Mucosa of rectum (tissue), 2 donors: ENCODE results near the gene CORO7.

Experiments
- H3K27ac ChIP-seq, 2 donors: one replicate each; pipeline ENCODE4 v1.7.0; 2013; ENCODE audit warnings: inconsistent platforms in 2 of 2, low read depth in 2 of 2, low read length in 2 of 2
- H3K27me3 ChIP-seq, 2 donors: one replicate each; pipeline ENCODE4 v1.7.0; 2013; ENCODE audit warnings: low read length in 2 of 2; ENCODE audit not compliant: control insufficient read depth in 2 of 2, insufficient read depth in 2 of 2
- H3K36me3 ChIP-seq, 2 donors: one replicate each; pipeline ENCODE4 v1.7.0; 2013; ENCODE audit warnings: low read length in 2 of 2; ENCODE audit not compliant: control insufficient read depth in 2 of 2, insufficient read depth in 2 of 2
- H3K4me1 ChIP-seq, 2 donors: one replicate each; pipeline ENCODE4 v1.7.0; 2013; ENCODE audit warnings: low read length in 2 of 2, mild to moderate bottlenecking in 1 of 2; ENCODE audit not compliant: control insufficient read depth in 2 of 2, insufficient read depth in 2 of 2
- H3K4me3 ChIP-seq, 2 donors: one replicate each; pipeline ENCODE4 v1.7.0; 2013; ENCODE audit warnings: low read length in 2 of 2
- H3K9ac ChIP-seq, 2 donors: one replicate each; pipeline ENCODE4 v1.7.0; 2013; ENCODE audit warnings: low read length in 2 of 2, low read depth in 1 of 2, mild to moderate bottlenecking in 1 of 2
- H3K9me3 ChIP-seq, 2 donors: one replicate each; pipeline ENCODE4 v1.7.0; 2013; ENCODE audit warnings: low read length in 2 of 2; ENCODE audit not compliant: control insufficient read depth in 2 of 2
- donor health status: healthy.
- donor health status: Normal muscosa, but diverticular disease.

The CORO7 gene

GRCh38 chr16:4362476-4363135, 53.8 kb downstream of the CORO7 start:
- H3K27me3 ChIP-seq, result no peaks in the 10 kb centered on the region
- H3K9ac ChIP-seq, result no peak overlapping the region
- no peak overlapping the region for H3K4me3 ChIP-seq
- H3K9me3 ChIP-seq, result no peaks in the 10 kb centered on the region
- peaks cover 42 to 51% of the 10 kb centered on the region in 2 donors for H3K36me3 ChIP-seq
- H3K27ac ChIP-seq, result no peak overlapping the region
- no peaks in the 10 kb centered on the region for H3K4me1 ChIP-seq

- H3K27me3 ChIP-seq, result no peaks in the 10 kb centered on the region
- H3K36me3 ChIP-seq, result peaks cover 36 to 47% of the 10 kb centered on the region in 2 donors
- H3K9me3 ChIP-seq, result no peaks in the 10 kb centered on the region
- H3K9ac ChIP-seq, result no peak overlapping the region
- no peak overlapping the region for H3K4me3 ChIP-seq
- H3K27ac ChIP-seq, result no peak overlapping the region
- H3K4me1 ChIP-seq, result no peaks in the 10 kb centered on the region
Measured at GRCh38 chr16:4361944-4362311, 54.5 kb downstream of the CORO7 start.

DNA sequence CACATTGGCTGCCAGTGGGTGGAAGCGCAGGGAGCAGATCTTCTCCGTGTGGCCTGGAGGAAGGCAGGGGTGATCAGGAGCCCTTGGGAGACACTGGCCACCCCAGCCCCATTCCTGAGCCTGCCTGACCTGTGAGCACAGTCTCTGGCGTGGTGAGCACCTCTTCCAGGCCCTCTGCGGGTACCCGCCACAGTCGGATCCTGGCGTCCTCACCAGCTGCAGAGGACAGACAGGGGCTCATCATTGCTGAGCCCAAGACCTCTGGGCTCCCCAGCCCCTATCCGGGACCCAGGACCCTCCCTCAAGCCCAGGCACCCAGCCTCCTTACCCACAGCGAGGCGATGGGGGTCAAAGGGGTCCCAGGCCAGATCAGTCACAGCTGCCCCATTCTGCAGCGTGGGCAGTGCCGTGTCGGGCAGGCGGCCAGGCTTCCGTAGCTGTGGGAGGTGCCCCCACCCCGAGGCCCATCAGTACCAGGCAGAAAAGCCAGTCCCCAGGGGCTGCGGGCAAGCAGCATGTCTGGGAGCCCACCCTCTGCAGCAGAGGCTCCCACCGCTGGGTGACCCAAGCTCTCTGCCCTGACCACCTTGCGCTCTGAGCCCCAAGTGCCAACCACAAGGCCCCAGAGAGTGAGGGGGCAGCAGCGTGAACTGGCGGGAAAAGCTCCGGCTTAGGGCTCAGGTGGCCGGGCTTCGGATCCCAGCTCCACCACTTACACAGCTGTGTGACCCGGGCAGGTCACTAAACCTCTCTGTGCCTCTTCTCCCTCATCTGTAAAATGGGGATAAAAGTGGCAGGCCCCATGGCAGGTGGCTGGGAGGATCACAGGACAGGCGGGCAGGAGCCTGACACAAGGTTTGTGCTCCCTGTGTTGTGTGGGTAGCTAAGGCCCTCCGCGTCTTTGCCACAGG, 55.1 kb downstream of the CORO7 start:
- Histone ChIP-seq H3K27me3 (no peaks in the 10 kb centered on the region), H3K9ac (no peak overlapping the region), H3K9me3 (no peaks in the 10 kb centered on the region), H3K27ac (no peak overlapping the region), H3K4me3 (no peak overlapping the region), H3K4me1 (no peaks in the 10 kb centered on the region), H3K36me3 (peaks cover 36 to 47% of the 10 kb centered on the region in 2 donors)

GRCh38 chr16:4360538-4361021, 55.8 kb downstream of the CORO7 start:
- Histone ChIP-seq H3K27ac (no peak overlapping the region), H3K9me3 (no peaks in the 10 kb centered on the region), H3K4me3 (no peak overlapping the region), H3K9ac (no peak overlapping the region), H3K36me3 (peaks cover 36 to 47% of the 10 kb centered on the region in 2 donors), H3K27me3 (no peaks in the 10 kb centered on the region), H3K4me1 (no peaks in the 10 kb centered on the region)

DNA sequence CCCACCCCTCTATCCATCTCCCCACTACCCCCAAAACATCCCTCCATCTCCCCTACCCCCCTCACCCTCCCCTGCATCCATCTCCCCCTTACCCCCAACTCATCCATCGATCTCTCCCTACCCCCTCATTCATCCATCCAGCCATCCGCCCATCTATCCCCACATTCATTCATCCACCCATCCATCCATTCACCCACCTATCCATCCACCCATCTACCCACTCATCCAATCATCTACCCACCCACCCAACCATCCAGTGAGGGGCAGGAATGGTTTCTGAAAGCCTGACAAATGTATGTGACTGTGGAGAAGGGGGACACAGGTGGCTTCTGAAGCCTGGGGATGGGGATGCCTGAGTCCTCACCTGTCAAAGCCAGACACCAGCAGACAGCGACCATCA, 56.5 kb downstream of the CORO7 start:
- peaks cover 36 to 46% of the 10 kb centered on the region in 2 donors for H3K36me3 ChIP-seq
- no peaks in the 10 kb centered on the region for H3K4me1 ChIP-seq
- no peak overlapping the region for H3K27ac ChIP-seq
- no peaks in the 10 kb centered on the region for H3K27me3 ChIP-seq
- no peak overlapping the region for H3K4me3 ChIP-seq
- H3K9me3 ChIP-seq, result no peaks in the 10 kb centered on the region
- H3K9ac ChIP-seq, result no peak overlapping the region

DNA sequence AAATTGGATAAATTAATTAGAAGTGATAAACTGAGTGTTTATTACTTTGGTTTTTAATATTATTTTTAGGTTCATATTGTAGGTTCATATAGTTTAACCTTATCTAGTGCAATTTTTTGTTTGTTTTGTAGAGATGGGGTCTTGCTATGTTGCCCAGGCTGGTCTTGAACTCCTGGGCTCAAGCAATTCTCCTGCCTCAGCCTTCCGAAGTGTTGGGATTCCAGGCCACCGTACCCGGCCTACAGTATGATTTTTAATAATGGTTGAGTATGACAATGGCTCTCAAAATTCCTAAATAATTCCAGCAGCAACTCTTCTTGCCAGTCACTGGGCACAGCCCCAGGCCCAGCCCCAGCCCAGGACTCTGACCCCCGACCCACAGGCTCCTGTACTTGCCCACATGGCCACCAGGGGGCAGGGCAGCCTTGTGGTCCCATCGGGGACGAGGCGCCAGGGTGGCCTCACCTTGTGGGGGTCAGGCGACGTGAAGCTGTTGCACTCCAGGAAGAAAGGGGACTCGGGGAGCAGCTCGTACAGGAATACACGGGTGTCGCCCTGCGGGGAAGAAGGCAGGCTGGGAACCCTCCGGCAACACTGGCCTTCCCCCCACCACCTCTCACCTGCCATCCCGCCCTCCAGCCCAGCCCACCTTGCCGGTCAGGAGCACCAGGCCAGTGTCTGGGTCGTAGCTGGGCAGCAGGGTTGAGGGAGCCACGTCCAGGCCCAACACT, 57.4 kb downstream of the CORO7 start:
- H3K4me1 ChIP-seq, result no peaks in the 10 kb centered on the region
- H3K9ac ChIP-seq, result no peak overlapping the region
- peaks cover 30 to 46% of the 10 kb centered on the region in 2 donors for H3K36me3 ChIP-seq
- no peaks in the 10 kb centered on the region for H3K9me3 ChIP-seq
- no peaks in the 10 kb centered on the region for H3K27me3 ChIP-seq
- H3K4me3 ChIP-seq, result no peak overlapping the region
- H3K27ac ChIP-seq, result no peak overlapping the region

GRCh38 chr16:4358236-4358635, 58.2 kb downstream of the CORO7 start:
- Histone ChIP-seq H3K9ac (no peak overlapping the region), H3K36me3 (peaks cover 29 to 43% of the 10 kb centered on the region in 2 donors), H3K27ac (no peak overlapping the region), H3K4me1 (no peaks in the 10 kb centered on the region), H3K4me3 (no peak overlapping the region), H3K27me3 (no peaks in the 10 kb centered on the region), H3K9me3 (no peaks in the 10 kb centered on the region)

GRCh38 chr16:4356820-4357219, 59.6 kb downstream of the CORO7 start:
- Histone ChIP-seq H3K27me3 (no peaks in the 10 kb centered on the region), H3K4me3 (no peak overlapping the region), H3K9me3 (no peaks in the 10 kb centered on the region), H3K27ac (no peak overlapping the region), H3K36me3 (peaks cover 17 to 33% of the 10 kb centered on the region in 2 donors), H3K9ac (no peak overlapping the region), H3K4me1 (no peaks in the 10 kb centered on the region)

GRCh38 chr16:4354512-4355409, 61.6 kb downstream of the CORO7 start:
- no peaks in the 10 kb centered on the region for H3K27me3 ChIP-seq
- H3K4me3 ChIP-seq, result no peak overlapping the region
- no peaks in the 10 kb centered on the region for H3K9me3 ChIP-seq
- peaks cover 6 to 8% of the 10 kb centered on the region in 2 donors for H3K4me1 ChIP-seq
- H3K36me3 ChIP-seq, result peaks cover 14 to 19% of the 10 kb centered on the region in 2 donors
- H3K9ac ChIP-seq, result no peak overlapping the region
- no peak overlapping the region for H3K27ac ChIP-seq
